Right lobe of liver (tissue), 4 donors: ENCODE measurements around the gene RBM19.

ENCODE experiments used
- POLR2A ChIP-seq: fragments of 450-650 bp; IDR thresholded peaks from one replicate; pipeline ENCODE4 v1.6.1; 2017; ENCODE audit warnings: antibody characterized with exemption, mild to moderate bottlenecking
- TF ChIP-seq, protein P1 (sequence below), 4 donors: fragments of 200-600 bp in 3 of 4; fragments of 450-650 bp in 1 of 4; IDR thresholded peaks; one replicate each; pipeline versions ENCODE4 v1.5.1 to v1.8.0; 2016 to 2022; ENCODE audit warnings: antibody characterized with exemption in 4 of 4, mild to moderate bottlenecking in 2 of 4
- donor health status: DM: no; HTN: no; CAD: no.
- donor health status: DM: no; HTN: no; CAD: no.
- donor health status: DM: no; HTN: yes; CAD: no.

DNA sequence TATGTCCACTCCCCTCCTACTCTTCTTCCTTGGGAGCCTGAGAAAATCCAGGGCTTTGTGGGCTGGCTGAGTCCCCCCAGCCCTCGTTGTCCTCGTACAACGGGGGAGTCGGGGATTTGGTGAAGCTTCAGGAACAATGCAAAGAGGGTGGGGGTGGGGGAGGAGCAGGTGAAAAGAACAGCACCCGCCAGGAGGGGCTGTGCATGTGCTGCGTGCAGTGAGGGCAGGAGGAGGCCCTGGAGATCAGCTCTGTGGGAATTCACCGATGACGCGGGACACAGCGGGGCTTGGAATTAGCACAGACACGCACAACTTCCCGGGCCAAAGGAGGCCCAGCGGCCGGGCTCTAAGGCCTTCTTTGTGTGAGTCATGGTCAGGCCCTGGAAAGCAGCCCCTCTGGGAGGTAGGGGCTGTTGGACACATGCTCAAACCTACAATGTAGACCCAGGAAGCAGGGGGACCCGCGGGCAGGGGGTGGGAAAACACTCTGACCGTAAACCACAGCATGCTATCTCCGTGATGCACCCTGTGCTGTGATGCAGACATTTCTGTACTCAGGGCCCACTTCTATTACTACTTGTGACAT is 32.8 kb downstream of the RBM19 start:
- TF ChIP-seq, protein P1, sequence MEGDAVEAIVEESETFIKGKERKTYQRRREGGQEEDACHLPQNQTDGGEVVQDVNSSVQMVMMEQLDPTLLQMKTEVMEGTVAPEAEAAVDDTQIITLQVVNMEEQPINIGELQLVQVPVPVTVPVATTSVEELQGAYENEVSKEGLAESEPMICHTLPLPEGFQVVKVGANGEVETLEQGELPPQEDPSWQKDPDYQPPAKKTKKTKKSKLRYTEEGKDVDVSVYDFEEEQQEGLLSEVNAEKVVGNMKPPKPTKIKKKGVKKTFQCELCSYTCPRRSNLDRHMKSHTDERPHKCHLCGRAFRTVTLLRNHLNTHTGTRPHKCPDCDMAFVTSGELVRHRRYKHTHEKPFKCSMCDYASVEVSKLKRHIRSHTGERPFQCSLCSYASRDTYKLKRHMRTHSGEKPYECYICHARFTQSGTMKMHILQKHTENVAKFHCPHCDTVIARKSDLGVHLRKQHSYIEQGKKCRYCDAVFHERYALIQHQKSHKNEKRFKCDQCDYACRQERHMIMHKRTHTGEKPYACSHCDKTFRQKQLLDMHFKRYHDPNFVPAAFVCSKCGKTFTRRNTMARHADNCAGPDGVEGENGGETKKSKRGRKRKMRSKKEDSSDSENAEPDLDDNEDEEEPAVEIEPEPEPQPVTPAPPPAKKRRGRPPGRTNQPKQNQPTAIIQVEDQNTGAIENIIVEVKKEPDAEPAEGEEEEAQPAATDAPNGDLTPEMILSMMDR (IDR thresholded peaks at IDR 0.05) = no peak
- TF ChIP-seq POLR2A = no peak
